Thyroid gland (tissue), 4 donors: Measurements from ENCODE around the gene MYT1. TPM values are rescaled to one million over a fixed set of nuclear protein-coding genes. Genes with fewer than 3 reads are reported as not detected.

Source experiments
- DNase-seq, 2 donors: peaks; one replicate each; pipeline ENCODE4 v3.0.0-alpha.2; 2019
- H3K27ac ChIP-seq, 3 donors: fragments of 200-600 bp; sonication (generic); 1 replicate in 2 of 3; 2 replicates in 1 of 3; pipeline ENCODE4 v1.5.1; 2016 to 2019; ENCODE audit warnings: mild to moderate bottlenecking in 1 of 3, moderate library complexity in 1 of 3
- H3K27me3 ChIP-seq: fragments of 200-600 bp; sonication (generic); one replicate; pipeline ENCODE4 v1.5.1; 2019
- H3K36me3 ChIP-seq, 2 donors: fragments of 200-600 bp; sonication (generic); one replicate each; pipeline ENCODE4 v1.5.1; 2016 to 2019
- H3K4me1 ChIP-seq, 2 donors: fragments of 200-600 bp; sonication (generic); one replicate each; pipeline ENCODE4 v1.5.1; 2017 to 2019
- H3K4me3 ChIP-seq, 3 donors: fragments of 200-600 bp; sonication (generic); replicated peaks in 1 of 3; 1 replicate in 2 of 3; 2 replicates in 1 of 3; pipeline ENCODE4 v1.5.1; 2016; ENCODE audit warnings: mild to moderate bottlenecking in 1 of 3
- H3K9me3 ChIP-seq: fragments of 200-600 bp; sonication (generic); one replicate; pipeline ENCODE4 v1.5.1; 2017
- POLR2A ChIP-seq, 2 donors: fragments of 450-650 bp; IDR thresholded peaks; one replicate each; pipeline ENCODE4 v1.6.1; 2017; ENCODE audit warnings: antibody characterized with exemption in 2 of 2, mild to moderate bottlenecking in 2 of 2, moderate library complexity in 1 of 2
- WGBS, 2 donors: methylation state at CpG; one replicate each; pipeline ENCODE4 v1.1.5; 2017; 5-methylcytosine and 5-hydroxymethylcytosine counted together
- intact Hi-C: fragments of 100-400 bp; cut with DNase I; formaldehyde crosslinking; loops from one replicate; pipeline ENCODE4 v1.15.1; 2023
- total RNA-seq, 4 donors: library from RNA; depleted of rRNA; stranded (reverse); fragments of >200 nt; gene quantifications; one replicate each; pipeline ENCODE4 v1.2.3, GENCODE V29; 2016
- TF ChIP-seq, protein P1 (sequence below), 6 experiments: fragments of 200-600 bp in 3 of 6; fragments of 450-650 bp in 3 of 6; sonication (generic) in 3 of 6; IDR thresholded peaks; one replicate each; pipeline ENCODE4 v1.5.1; 2016 to 2019; ENCODE audit warnings: antibody characterized with exemption in 6 of 6, mild to moderate bottlenecking in 2 of 6, inconsistent platforms in 1 of 6, moderate library complexity in 1 of 6

MYT1 gene
- total RNA-seq, 4 donors from 2014 or later = 0.42 to 1.8 (median 1.1) TPM

DNA sequence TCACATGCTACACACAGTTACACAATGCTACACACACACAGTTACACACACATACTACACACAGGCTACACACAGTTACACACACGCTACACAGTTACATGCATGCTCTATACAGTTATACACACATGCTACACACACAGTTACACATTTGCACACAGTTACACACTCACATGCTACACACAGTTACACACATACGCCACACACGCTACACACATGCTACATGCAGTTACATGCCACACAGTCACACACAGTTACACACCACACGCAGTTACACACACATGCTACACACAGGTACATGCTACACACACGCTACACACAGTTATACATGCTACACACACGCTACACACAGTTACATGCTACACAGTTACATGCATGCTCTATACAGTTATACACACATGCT, 15.6 kb downstream of the MYT1 start:
- Histone ChIP-seq H3K27me3 (no peaks in the 10 kb centered on the region), H3K36me3 (no peaks in the 10 kb centered on the region), H3K4me3 (no peak overlapping the region), H3K4me1 (no peaks in the 10 kb centered on the region), H3K27ac (no peak overlapping the region), H3K9me3 (no peaks in the 10 kb centered on the region)
- TF ChIP-seq POLR2A (IDR thresholded peaks at IDR 0.05) = no peak
- TF ChIP-seq, protein P1, sequence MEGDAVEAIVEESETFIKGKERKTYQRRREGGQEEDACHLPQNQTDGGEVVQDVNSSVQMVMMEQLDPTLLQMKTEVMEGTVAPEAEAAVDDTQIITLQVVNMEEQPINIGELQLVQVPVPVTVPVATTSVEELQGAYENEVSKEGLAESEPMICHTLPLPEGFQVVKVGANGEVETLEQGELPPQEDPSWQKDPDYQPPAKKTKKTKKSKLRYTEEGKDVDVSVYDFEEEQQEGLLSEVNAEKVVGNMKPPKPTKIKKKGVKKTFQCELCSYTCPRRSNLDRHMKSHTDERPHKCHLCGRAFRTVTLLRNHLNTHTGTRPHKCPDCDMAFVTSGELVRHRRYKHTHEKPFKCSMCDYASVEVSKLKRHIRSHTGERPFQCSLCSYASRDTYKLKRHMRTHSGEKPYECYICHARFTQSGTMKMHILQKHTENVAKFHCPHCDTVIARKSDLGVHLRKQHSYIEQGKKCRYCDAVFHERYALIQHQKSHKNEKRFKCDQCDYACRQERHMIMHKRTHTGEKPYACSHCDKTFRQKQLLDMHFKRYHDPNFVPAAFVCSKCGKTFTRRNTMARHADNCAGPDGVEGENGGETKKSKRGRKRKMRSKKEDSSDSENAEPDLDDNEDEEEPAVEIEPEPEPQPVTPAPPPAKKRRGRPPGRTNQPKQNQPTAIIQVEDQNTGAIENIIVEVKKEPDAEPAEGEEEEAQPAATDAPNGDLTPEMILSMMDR (IDR thresholded peaks at IDR 0.05) = no peak
- no peak for DNase-seq
- WGBS, 2 donors = 93 to 98% methylated on average over 6 of the region's 6 CpGs
- intact Hi-C loops = no loop called here

DNA sequence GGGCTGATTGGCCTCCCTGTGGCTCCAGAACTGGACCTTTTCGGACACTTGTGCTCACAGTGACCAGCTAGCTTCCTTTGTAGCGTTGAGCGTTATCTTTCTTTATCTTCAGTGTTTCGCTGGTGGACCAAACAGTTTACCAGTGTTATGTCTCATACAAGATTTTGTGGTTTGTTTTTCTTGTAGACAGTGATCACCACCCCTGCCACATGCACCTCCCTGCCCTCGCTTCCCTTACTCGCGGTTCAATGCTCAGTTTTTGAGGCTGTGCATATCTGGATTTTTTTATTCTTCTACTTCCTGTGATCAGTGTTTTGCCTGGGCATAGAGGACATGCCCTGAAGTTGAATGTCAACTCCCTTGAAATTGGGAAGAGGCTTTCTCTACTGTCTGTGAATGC, 16.4 kb downstream of the MYT1 start:
- intact Hi-C loops = no loop called here
- no peak for TF ChIP-seq POLR2A (IDR thresholded peaks at IDR 0.05)
- TF ChIP-seq, protein P1 (IDR thresholded peaks at IDR 0.05) = no peak
- no peak for DNase-seq
- no peak overlapping the region for H3K4me3 ChIP-seq
- WGBS, 2 donors = 84 to 88% methylated on average over 7 of the region's 7 CpGs
- H3K4me1 ChIP-seq = no peaks in the 10 kb centered on the region
- H3K9me3 ChIP-seq = no peaks in the 10 kb centered on the region
- no peaks in the 10 kb centered on the region for H3K27me3 ChIP-seq
- H3K27ac ChIP-seq = no peak overlapping the region
- no peaks in the 10 kb centered on the region for H3K36me3 ChIP-seq

DNA sequence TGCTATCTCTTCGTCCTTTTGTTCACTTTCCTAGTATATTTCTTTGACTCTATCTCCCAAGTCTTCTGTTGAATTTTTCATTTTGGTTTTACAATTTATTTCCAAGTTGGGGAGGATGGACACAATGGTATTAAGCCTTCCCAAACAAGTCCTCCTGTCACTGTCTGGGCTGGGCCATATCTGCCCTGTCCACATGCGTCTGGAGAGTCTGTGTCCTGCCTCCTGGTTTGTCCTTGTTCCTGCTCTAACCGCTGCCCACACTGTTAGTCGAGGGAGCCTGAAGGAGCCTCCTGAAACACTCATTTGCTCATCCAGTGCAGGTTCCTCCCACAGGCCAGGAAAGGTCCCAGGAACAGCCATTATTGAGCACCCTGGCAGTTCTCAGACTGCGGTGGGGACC, 17.1 kb downstream of the MYT1 start:
- 78 to 80% methylated on average over 5 of the region's 5 CpGs for WGBS, 2 donors
- TF ChIP-seq POLR2A (IDR thresholded peaks at IDR 0.05) = no peak
- TF ChIP-seq, protein P1 (IDR thresholded peaks at IDR 0.05) = no peak

DNA sequence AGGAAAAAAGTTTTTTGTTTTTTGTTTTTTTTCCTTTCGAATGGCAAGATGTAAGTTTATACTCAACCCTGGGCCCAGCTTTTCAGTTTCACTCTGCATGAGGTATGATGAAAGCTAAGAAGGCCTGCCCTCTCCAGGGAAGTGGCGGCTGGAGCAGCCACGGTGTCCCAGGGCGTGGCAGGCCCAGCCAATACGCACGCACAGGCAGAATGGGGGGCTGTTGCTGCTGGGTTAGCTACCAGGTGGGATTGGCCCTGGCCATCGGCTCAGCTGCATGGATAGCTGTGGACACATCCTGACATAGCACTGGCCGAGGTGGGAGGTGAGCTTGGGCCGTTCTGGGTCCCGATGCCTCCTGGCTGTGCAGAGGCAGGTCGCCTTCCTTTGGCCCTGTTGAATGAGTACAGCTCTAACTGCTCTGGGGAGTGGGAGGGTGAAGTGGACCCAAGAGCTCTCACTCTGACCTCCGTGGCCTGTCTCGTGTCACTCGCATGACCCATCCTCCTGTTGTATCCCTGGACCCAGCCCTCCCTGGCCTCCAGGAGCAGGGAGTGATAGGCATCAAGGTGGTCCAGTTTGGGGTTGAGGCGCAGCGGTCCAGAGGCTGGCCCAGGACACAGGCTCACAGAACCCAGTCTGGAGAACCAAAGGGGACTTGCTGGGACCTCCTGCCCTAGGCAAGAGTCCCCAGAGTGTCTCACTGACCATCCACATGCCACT, 18.1 kb downstream of the MYT1 start:
- intact Hi-C loops = no loop called here
- H3K9me3 ChIP-seq = no peaks in the 10 kb centered on the region
- H3K4me1 ChIP-seq = no peaks in the 10 kb centered on the region
- 85 to 90% methylated on average over 11 to 16 of the region's 16 CpGs for WGBS, 2 donors
- H3K4me3 ChIP-seq = no peak overlapping the region
- H3K36me3 ChIP-seq = no peaks in the 10 kb centered on the region
- no peaks in the 10 kb centered on the region for H3K27me3 ChIP-seq
- no peak overlapping the region for H3K27ac ChIP-seq
- TF ChIP-seq, protein P1 (IDR thresholded peaks at IDR 0.05) = no peak
- TF ChIP-seq POLR2A (IDR thresholded peaks at IDR 0.05) = no peak
- no peak for DNase-seq

More for the DNA sequence above, 17.1 kb downstream of the MYT1 start:
- Histone ChIP-seq H3K36me3 (no peaks in the 10 kb centered on the region), H3K27ac (no peak overlapping the region), H3K27me3 (no peaks in the 10 kb centered on the region), H3K9me3 (no peaks in the 10 kb centered on the region), H3K4me3 (no peak overlapping the region), H3K4me1 (no peaks in the 10 kb centered on the region)
- intact Hi-C loops = no loop called here
- DNase-seq = no peak

DNA sequence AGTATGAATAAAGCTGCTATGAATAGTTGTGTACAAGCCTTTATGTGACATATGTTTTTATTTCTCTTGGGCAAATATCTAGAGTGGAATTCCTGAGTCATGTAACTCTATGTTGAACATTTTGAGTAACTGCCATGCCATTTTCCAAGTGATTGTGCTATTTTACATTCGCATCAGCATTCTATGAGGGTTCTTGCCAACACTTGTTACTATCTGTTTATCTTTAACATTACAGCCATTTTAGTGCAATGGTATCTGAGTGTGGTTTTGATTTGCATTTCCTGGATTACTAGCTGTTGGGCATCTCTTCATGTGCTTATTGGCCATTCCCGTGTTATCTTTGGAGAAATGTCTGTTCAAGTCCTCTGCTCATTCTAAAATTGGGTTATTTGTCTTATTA, 19.1 kb downstream of the MYT1 start:
- intact Hi-C loops = no loop called here
- no peaks in the 10 kb centered on the region for H3K36me3 ChIP-seq
- WGBS, 2 donors = 93 to 97% methylated on average over 2 of the region's 2 CpGs

More for the DNA sequence above, 19.1 kb downstream of the MYT1 start:
- no peaks in the 10 kb centered on the region for H3K9me3 ChIP-seq
- DNase-seq = no peak
- no peak overlapping the region for H3K27ac ChIP-seq
- H3K4me3 ChIP-seq = no peak overlapping the region
- H3K4me1 ChIP-seq = no peaks in the 10 kb centered on the region
- TF ChIP-seq, protein P1 (IDR thresholded peaks at IDR 0.05) = no peak
- TF ChIP-seq POLR2A (IDR thresholded peaks at IDR 0.05) = no peak
- no peaks in the 10 kb centered on the region for H3K27me3 ChIP-seq
